ENCODE measurements around the gene PHF20. TPM values are rescaled to one million over a fixed set of nuclear protein-coding genes. Genes with fewer than 3 reads are reported as not detected.
A peak's percentile ranks its signal among the peaks of the same experiment; 100 is the strongest.

Gene PHF20
- polyA plus RNA-seq, 3 donors, result 54.7 to 78.2 (median 73.6) TPM

- Histone ChIP-seq H3K4me3 (replicated peaks in 1 of 3; ENCODE audit: low read depth in 2 of 3, low read length in 3 of 3) (no peak overlapping the region), H3K4me1 (ENCODE audit: control insufficient read depth in 1 of 2, insufficient read depth in 2 of 2, low read length in 2 of 2) (peaks cover 4 to 5% of the 10 kb centered on the region in 2 donors), H3K9me3 (replicated peaks in 1 of 2; ENCODE audit: control insufficient read depth in 1 of 2, insufficient read depth in 1 of 2, low read length in 2 of 2) (no peaks in the 10 kb centered on the region), H3K36me3 (replicated peaks in 1 of 2; ENCODE audit: control insufficient read depth in 1 of 2, insufficient read depth in 2 of 2, low read length in 2 of 2) (peaks cover 10 to 38% of the 10 kb centered on the region in 2 donors), H3K4me2 (replicated peaks; ENCODE audit: extremely low read depth, low read length, poor library complexity, severe bottlenecking) (no peak overlapping the region), H3K27ac (ENCODE audit: low read depth in 1 of 2, low read length in 2 of 2) (no peak overlapping the region), H3K27me3 (ENCODE audit: control insufficient read depth in 2 of 2, insufficient read depth in 2 of 2, low read length in 2 of 2) (no peaks in the 10 kb centered on the region), H3K79me2 (ENCODE audit: insufficient read depth, low read length) (peaks cover 39% of the 10 kb centered on the region), H4K20me1 (ENCODE audit: insufficient read depth, low read length) (peaks cover 82% of the 10 kb centered on the region), H3K9ac (ENCODE audit: insufficient read depth, low read length, poor library complexity, severe bottlenecking) (no peak overlapping the region), H2AFZ (ENCODE audit: insufficient read depth, low read depth, low read length, poor library complexity, severe bottlenecking) (no peak overlapping the region)
- Mint-ChIP-seq H3K36me3 (peaks cover 26 to 39% of the 10 kb centered on the region in 2 donors), H3K4me3 (no peak overlapping the region), H3K4me1 (peaks cover 21% of the 10 kb centered on the region), H3K27me3 (ENCODE audit: low read depth in 3 of 3) (no peaks in the 10 kb centered on the region), H3K27ac (peak overlapping the region in 1 of 7 donors; percentile 33), H3K9me3 (peaks cover 0 to 2% (median 0%) of the 10 kb centered on the region in 7 donors)
- DNase-seq, result no peak
- TF ChIP-seq CTCF (IDR thresholded peaks at IDR 0.05), result no peak
- intact Hi-C loops (cut with micrococcal nuclease), result no loop called here
These were observed 58.4 kb downstream of the PHF20 start for GRCh38 chr20:35830264-35830663.

- H3K4me1 Mint-ChIP-seq, result peaks cover 21% of the 10 kb centered on the region
- Histone ChIP-seq H3K27ac (ENCODE audit: low read depth in 1 of 2, low read length in 2 of 2) (no peak overlapping the region), H3K4me2 (replicated peaks; ENCODE audit: extremely low read depth, low read length, poor library complexity, severe bottlenecking) (no peak overlapping the region), H3K79me2 (ENCODE audit: insufficient read depth, low read length) (peaks cover 34% of the 10 kb centered on the region), H3K9ac (ENCODE audit: insufficient read depth, low read length, poor library complexity, severe bottlenecking) (no peak overlapping the region), H3K27me3 (ENCODE audit: control insufficient read depth in 2 of 2, insufficient read depth in 2 of 2, low read length in 2 of 2) (no peaks in the 10 kb centered on the region), H3K9me3 (replicated peaks in 1 of 2; ENCODE audit: control insufficient read depth in 1 of 2, insufficient read depth in 1 of 2, low read length in 2 of 2) (no peaks in the 10 kb centered on the region), H4K20me1 (ENCODE audit: insufficient read depth, low read length) (peaks cover 78% of the 10 kb centered on the region), H3K4me3 (replicated peaks in 1 of 3; ENCODE audit: low read depth in 2 of 3, low read length in 3 of 3) (no peak overlapping the region), H3K4me1 (ENCODE audit: control insufficient read depth in 1 of 2, insufficient read depth in 2 of 2, low read length in 2 of 2) (peaks cover 4% of the 10 kb centered on the region in 2 donors), H3K36me3 (replicated peaks in 1 of 2; ENCODE audit: control insufficient read depth in 1 of 2, insufficient read depth in 2 of 2, low read length in 2 of 2) (peaks cover 10 to 36% of the 10 kb centered on the region in 2 donors), H2AFZ (ENCODE audit: insufficient read depth, low read depth, low read length, poor library complexity, severe bottlenecking) (no peak overlapping the region)
- H3K4me3 Mint-ChIP-seq, result no peak overlapping the region
- WGBS (ENCODE audit: insufficient coverage), result 100% methylated on average over 1 of the region's 1 CpG
- DNase-seq, result no peak
- H3K9me3 Mint-ChIP-seq, result peaks cover 0 to 2% (median 0%) of the 10 kb centered on the region in 7 donors
- intact Hi-C loops (cut with micrococcal nuclease), result no loop called here
- H3K36me3 Mint-ChIP-seq, result peaks cover 26 to 40% of the 10 kb centered on the region in 2 donors
- H3K27ac Mint-ChIP-seq, result no peak overlapping the region
- TF ChIP-seq CTCF (IDR thresholded peaks at IDR 0.05), result no peak
- no peaks in the 10 kb centered on the region for H3K27me3 Mint-ChIP-seq (ENCODE audit: low read depth in 3 of 3)
These were observed 59.2 kb downstream of the PHF20 start for GRCh38 chr20:35831029-35831428.
